ENCODE results near the gene CLEC3B. TPM values are rescaled to one million over a fixed set of nuclear protein-coding genes. Genes with fewer than 3 reads are reported as not detected.

CLEC3B gene
- total RNA-seq, 4 donors from 2014 or later: 58.9 to 297 (median 125) TPM

DNA sequence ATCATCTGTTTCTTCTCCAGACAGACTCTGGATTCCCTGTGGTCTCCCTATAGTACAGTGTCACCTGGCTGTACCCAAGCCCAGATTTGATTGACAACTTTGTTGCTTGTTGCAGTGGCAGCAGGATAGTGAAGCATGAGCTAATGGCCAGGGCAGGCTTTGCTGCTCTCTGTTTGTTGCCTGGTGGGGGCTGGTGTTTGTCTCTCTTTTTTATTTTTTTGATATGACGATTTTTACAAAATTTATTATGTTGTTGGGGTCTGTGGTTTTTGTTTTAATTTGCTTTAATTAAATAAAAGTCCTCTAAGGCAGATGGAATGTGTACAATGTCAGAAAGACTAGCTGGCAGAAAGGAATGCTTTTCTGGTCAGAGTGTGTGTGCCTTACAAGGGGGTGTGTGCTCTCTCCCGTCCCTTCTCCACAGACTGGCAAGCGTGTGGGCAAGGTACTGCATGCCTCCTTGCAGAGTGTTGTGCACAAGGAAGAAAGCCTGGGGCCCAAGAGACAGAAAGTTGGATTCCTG is 15.2 kb upstream of the CLEC3B start:
- no peak for DNase-seq (ENCODE audit: low spot score)
- ATAC-seq (ENCODE audit: low FRiP score): no peak
- TF ChIP-seq, protein P1, sequence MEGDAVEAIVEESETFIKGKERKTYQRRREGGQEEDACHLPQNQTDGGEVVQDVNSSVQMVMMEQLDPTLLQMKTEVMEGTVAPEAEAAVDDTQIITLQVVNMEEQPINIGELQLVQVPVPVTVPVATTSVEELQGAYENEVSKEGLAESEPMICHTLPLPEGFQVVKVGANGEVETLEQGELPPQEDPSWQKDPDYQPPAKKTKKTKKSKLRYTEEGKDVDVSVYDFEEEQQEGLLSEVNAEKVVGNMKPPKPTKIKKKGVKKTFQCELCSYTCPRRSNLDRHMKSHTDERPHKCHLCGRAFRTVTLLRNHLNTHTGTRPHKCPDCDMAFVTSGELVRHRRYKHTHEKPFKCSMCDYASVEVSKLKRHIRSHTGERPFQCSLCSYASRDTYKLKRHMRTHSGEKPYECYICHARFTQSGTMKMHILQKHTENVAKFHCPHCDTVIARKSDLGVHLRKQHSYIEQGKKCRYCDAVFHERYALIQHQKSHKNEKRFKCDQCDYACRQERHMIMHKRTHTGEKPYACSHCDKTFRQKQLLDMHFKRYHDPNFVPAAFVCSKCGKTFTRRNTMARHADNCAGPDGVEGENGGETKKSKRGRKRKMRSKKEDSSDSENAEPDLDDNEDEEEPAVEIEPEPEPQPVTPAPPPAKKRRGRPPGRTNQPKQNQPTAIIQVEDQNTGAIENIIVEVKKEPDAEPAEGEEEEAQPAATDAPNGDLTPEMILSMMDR (IDR thresholded peaks at IDR 0.05): no peak

- DNase-seq (ENCODE audit: low spot score): no peak
- TF ChIP-seq, protein P1 (IDR thresholded peaks at IDR 0.05): no peak
- peak; percentile 89 for ATAC-seq (ENCODE audit: low FRiP score)
Observed at GRCh38 chr3:45011756-45012508, 14.2 kb upstream of the CLEC3B start.

GRCh38 chr3:45012577-45012976 is 13.5 kb upstream of the CLEC3B start:
- ATAC-seq (ENCODE audit: low FRiP score) (no peak), DNase-seq (ENCODE audit: low spot score) (no peak)
- TF ChIP-seq, protein P1 (IDR thresholded peaks at IDR 0.05): no peak

- no peak for ATAC-seq (ENCODE audit: low FRiP score)
- TF ChIP-seq, protein P1 (IDR thresholded peaks at IDR 0.05): no peak
Observed at GRCh38 chr3:45016916-45017315, 9.2 kb upstream of the CLEC3B start.

GRCh38 chr3:45017821-45018220 is 8.3 kb upstream of the CLEC3B start:
- no peak for DNase-seq (ENCODE audit: low spot score)
- no peak for ATAC-seq (ENCODE audit: low FRiP score)
- TF ChIP-seq, protein P1 (IDR thresholded peaks at IDR 0.05): no peak

More at GRCh38 chr3:45016916-45017315, 9.2 kb upstream of the CLEC3B start:
- DNase-seq (ENCODE audit: low spot score): no peak

GRCh38 chr3:45020534-45020933 is 5.6 kb upstream of the CLEC3B start:
- TF ChIP-seq, protein P1 (IDR thresholded peaks at IDR 0.05): no peak
- ATAC-seq (ENCODE audit: low FRiP score): no peak
- no peak for DNase-seq (ENCODE audit: low spot score)
